H1 (cell line): ENCODE measurements around the gene LSM3.

ENCODE experiments used
- CTCF ChIP-seq, 3 experiments: IDR thresholded peaks; 1 replicate in 2 of 3; 2 replicates in 1 of 3; pipeline versions ENCODE4 v1.5.1 to v1.6.1; 2011; ENCODE audit warnings: low read length in 3 of 3, mild to moderate bottlenecking in 3 of 3, inconsistent platforms in 2 of 3, low read depth in 1 of 3, moderate library complexity in 1 of 3; ENCODE audit not compliant: insufficient read depth in 1 of 3; ENCODE audit errors: control extremely low read depth in 1 of 3
- EP300 ChIP-seq, 2 experiments: IDR thresholded peaks; 1 replicate in 1 of 2; 2 replicates in 1 of 2; pipeline ENCODE4 v1.6.1; 2011 to 2012; ENCODE audit warnings: low read depth in 2 of 2, low read length in 2 of 2, mild to moderate bottlenecking in 2 of 2, borderline replicate concordance in 1 of 2, inconsistent platforms in 1 of 2, moderate library complexity in 1 of 2
- RAD21 ChIP-seq, 2 experiments: IDR thresholded peaks in 1 of 2; conservative IDR thresholded peaks in 1 of 2; 2 replicates each; pipeline ENCODE4 v1.6.1; 2011; ENCODE audit warnings: low read depth in 2 of 2, low read length in 2 of 2, improper control_type of control experiment in 1 of 2, inconsistent platforms in 1 of 2, mild to moderate bottlenecking in 1 of 2, moderate library complexity in 1 of 2
- SIX5 ChIP-seq: IDR thresholded peaks from 2 replicates; pipeline ENCODE4 v1.6.1; 2011; ENCODE audit warnings: mild to moderate bottlenecking, low read depth, low read length

GRCh38 chr3:14211621-14212020, 33.0 kb downstream of the LSM3 start:
- TF ChIP-seq RAD21 (IDR thresholded peaks at IDR 0.05 in 1 of 2, conservative IDR thresholded peaks at IDR 0.05 in 1 of 2; ENCODE audit: low read depth in 2 of 2, low read length in 2 of 2) (no peak), CTCF (IDR thresholded peaks at IDR 0.05; ENCODE audit: control extremely low read depth in 1 of 3, insufficient read depth in 1 of 3, low read depth in 1 of 3, low read length in 3 of 3) (no peak), SIX5 (no peak), EP300 (IDR thresholded peaks at IDR 0.05; ENCODE audit: borderline replicate concordance in 1 of 2, low read depth in 2 of 2, low read length in 2 of 2) (no peak)
